Colonic mucosa (tissue), 4 donors: Measurements from ENCODE around the gene PROSER2. TPM values are rescaled to one million over a fixed set of nuclear protein-coding genes. Genes with fewer than 3 reads are reported as not detected.

Experiments used
- DNase-seq: peaks from one replicate; pipeline ENCODE4 v3.0.0-alpha.2; 2020
- H3K27ac ChIP-seq: fragments of 200-600 bp; one replicate; pipeline ENCODE4 v1.8.0; 2021
- H3K27me3 ChIP-seq: fragments of 200-600 bp; one replicate; pipeline ENCODE4 v1.8.0; 2021
- H3K36me3 ChIP-seq: fragments of 200-600 bp; one replicate; pipeline ENCODE4 v1.8.0; 2021
- H3K4me1 ChIP-seq: fragments of 200-600 bp; one replicate; pipeline ENCODE4 v1.8.0; 2021; ENCODE audit warnings: mild to moderate bottlenecking
- H3K4me3 ChIP-seq: fragments of 200-600 bp; one replicate; pipeline ENCODE4 v1.8.0; 2021
- H3K9ac ChIP-seq, 2 donors: one replicate each; pipeline ENCODE4 v1.7.0; 2013; ENCODE audit warnings: control low read depth in 2 of 2, low read depth in 2 of 2, low read length in 2 of 2
- H3K9me3 ChIP-seq: fragments of 200-600 bp; one replicate; pipeline ENCODE4 v1.8.0; 2021
- intact Hi-C: fragments of 100-400 bp; cut with DNase I; formaldehyde crosslinking; loops from one replicate; pipeline ENCODE4 v1.14.1; 2022
- total RNA-seq, 2 donors: library from RNA; stranded (reverse); fragmentation: NEBNext Ultra II Directional in 1 of 2; extraction: Animal tissue kit (Norgen Biotek cat#: 25700) in 1 of 2; gene quantifications; one replicate each; pipeline ENCODE4 v1.2.1, GENCODE V29; 2021
- TF ChIP-seq, protein P1 (sequence below): fragments of 200-600 bp; IDR thresholded peaks from one replicate; pipeline ENCODE4 v1.8.0; 2022; ENCODE audit warnings: antibody characterized with exemption, mild to moderate bottlenecking
- donor health status: healthy.
- donor health status: DM: no; HTN: no; CAD: no.
- donor health status: DM: no; HTN: no; CAD: no.

The PROSER2 gene
- total RNA-seq, 2 donors from 2014 or later: 12.9 to 16.2 TPM

DNA sequence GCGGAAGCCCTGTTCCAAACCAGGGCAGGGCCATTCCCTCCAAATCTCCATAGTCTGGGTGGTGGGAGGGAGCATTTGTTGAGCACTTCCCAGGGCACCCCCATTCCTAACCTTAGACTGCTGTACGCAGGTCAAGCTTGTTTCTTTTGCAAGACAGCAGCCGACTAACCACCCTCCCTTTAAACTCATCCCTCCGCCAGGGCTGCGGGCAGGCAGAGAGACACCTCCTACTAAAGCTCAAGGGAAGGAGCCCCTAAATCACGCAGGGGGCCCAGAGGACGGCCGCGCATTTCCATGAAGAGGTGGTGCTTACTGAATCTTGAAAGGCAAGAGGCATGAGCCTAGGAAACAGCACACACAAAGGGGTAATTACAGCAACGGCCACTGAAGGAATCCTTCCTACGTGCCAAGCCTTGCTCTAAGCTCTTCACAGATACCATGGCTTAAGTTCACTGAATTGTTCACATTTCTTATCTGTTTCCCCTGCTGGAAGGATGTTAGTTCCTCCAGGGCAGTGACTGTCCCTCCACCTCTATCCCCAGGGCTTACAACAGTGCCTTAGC is 90.0 kb downstream of the PROSER2 start:
- Histone ChIP-seq H3K36me3 (no peaks in the 10 kb centered on the region), H3K4me3 (no peak overlapping the region), H3K4me1 (no peaks in the 10 kb centered on the region), H3K27me3 (no peaks in the 10 kb centered on the region), H3K27ac (no peak overlapping the region), H3K9me3 (no peaks in the 10 kb centered on the region), H3K9ac (no peak overlapping the region)
- intact Hi-C loops: no loop called here
- TF ChIP-seq, protein P1, sequence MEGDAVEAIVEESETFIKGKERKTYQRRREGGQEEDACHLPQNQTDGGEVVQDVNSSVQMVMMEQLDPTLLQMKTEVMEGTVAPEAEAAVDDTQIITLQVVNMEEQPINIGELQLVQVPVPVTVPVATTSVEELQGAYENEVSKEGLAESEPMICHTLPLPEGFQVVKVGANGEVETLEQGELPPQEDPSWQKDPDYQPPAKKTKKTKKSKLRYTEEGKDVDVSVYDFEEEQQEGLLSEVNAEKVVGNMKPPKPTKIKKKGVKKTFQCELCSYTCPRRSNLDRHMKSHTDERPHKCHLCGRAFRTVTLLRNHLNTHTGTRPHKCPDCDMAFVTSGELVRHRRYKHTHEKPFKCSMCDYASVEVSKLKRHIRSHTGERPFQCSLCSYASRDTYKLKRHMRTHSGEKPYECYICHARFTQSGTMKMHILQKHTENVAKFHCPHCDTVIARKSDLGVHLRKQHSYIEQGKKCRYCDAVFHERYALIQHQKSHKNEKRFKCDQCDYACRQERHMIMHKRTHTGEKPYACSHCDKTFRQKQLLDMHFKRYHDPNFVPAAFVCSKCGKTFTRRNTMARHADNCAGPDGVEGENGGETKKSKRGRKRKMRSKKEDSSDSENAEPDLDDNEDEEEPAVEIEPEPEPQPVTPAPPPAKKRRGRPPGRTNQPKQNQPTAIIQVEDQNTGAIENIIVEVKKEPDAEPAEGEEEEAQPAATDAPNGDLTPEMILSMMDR: no peak
- DNase-seq: no peak

DNA sequence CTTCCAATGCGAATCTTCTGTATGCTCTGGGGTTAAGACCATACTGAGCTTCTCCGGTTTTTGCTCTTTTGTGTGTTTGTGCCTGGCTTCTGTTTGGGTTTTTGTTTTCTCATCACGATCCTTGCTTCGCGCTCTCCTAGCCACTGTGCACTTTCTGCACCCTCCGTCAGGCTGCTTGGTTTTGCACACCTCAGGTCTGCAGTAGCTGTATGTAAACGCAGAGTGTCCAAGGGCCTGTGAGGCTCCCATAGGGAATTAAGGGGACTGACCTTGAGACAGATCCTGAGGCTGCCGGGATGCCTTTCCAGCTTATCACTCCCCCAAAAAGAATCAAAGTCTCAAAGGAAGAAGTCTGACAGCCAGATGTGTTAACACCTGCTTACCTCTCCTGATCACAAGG is 95.2 kb downstream of the PROSER2 start:
- intact Hi-C loops: no loop called here
- H3K27ac ChIP-seq: no peak overlapping the region
- no peaks in the 10 kb centered on the region for H3K9me3 ChIP-seq
- no peak for DNase-seq
- H3K9ac ChIP-seq: no peak overlapping the region
- H3K27me3 ChIP-seq: no peaks in the 10 kb centered on the region
- TF ChIP-seq, protein P1: no peak
- no peaks in the 10 kb centered on the region for H3K4me1 ChIP-seq
- H3K4me3 ChIP-seq: no peak overlapping the region
- H3K36me3 ChIP-seq: no peaks in the 10 kb centered on the region

DNA sequence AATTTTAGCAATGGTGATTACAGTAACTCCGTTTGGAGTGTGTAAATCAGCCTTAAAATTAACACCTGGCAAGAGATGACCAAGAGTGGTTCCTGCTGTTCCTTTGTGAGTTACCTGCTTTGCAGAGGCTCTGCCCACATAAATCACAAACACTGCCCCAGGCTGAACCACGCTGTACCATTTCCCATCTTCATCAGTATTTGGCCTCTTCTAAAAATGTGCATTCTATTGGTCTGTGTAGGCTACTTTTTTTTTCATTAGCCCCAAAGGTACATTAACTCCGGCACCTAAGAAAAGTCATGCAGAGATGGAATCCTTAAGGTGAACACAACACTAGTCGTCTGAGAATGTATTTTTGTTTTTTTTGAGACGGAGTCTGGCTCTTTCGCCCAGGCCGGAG is 96.1 kb downstream of the PROSER2 start:
- Histone ChIP-seq H3K27me3 (no peaks in the 10 kb centered on the region), H3K4me1 (no peaks in the 10 kb centered on the region), H3K9ac (no peak overlapping the region), H3K27ac (no peak overlapping the region), H3K4me3 (no peak overlapping the region), H3K9me3 (no peaks in the 10 kb centered on the region), H3K36me3 (no peaks in the 10 kb centered on the region)
- intact Hi-C loops: no loop called here
- TF ChIP-seq, protein P1: no peak
- no peak for DNase-seq

Other genes starting within 250 kb of the PROSER2 start
- 10 to 100 TPM; 13.5 to 19.3 TPM for gene USP6NL, start 211.7 kb upstream of the PROSER2 start, total RNA-seq
- 10 to 100 TPM; 14.0 to 17.6 TPM for gene ECHDC3, start 81.0 kb upstream of the PROSER2 start, total RNA-seq
- 10 to 100 TPM; 21.9 to 25.6 TPM for gene UPF2, start 219.5 kb downstream of the PROSER2 start, total RNA-seq
- gene DHTKD1, start 245.6 kb downstream of the PROSER2 start, total RNA-seq: 10 to 100 TPM; 18.5 to 40.6 TPM